Activated naive CD4-positive, alpha-beta T cell treated with Interleukin-2 at 50 U/mL for 16 hours (primary cell): Measurements from ENCODE around the gene ASAP3.

ENCODE experiments used
- DNase-seq: peaks from one replicate; pipeline ENCODE4 v3.0.0-alpha.2; 2020

ASAP3 gene

DNA sequence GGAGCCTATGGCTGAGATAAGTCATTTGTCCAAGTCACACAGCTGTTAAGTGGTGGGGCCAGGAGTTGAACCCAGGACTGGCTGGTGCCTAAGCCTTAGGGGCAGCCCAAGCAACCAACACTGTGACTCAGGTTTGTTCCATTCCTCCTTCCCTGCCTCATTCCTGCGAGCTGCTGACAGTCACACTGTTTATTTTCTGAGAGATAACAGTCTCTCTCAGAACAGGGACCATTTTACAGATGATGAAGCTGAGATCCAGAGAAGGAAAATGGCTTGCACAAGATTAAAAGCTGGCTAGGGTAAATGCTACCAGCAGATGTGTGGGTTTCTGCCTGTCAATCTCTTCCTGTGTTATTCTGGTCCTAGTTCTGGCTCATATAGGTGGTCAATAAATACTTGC lies 35.1 kb downstream of the ASAP3 start:
- DNase-seq: no peak

DNA sequence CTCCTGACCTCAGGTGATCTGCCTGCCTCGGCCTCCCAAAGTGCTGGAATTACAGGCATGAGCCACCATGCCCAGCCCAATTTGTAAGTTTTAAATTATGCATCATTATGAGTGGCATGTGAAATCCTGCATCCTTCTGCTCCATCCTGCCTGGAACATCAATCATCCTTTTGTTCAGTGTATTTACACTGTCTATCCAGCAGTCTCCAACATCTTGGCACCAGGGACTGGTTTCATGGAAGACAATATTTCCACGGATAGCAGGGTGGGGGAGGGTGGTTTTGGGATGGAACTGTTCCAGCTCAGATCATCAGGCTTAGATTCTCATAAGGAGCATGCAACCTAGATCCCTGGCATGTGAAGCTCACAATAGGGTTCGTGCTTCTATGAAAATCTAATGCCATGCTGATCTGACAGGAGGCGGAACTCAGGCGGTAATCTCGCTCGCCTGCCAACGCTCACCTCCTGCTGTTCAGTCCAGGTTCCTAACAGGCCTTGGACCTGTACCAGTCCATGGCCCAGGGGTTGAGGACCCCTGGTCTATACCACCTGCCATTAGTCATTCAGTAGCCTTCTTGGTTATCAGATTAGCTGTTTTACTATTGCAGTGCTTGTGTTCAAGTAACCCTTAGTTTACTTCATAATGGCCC lies 37.2 kb downstream of the ASAP3 start:
- DNase-seq: no peak

GRCh38 chr1:23444596-23445390 lies 39.2 kb downstream of the ASAP3 start:
- DNase-seq: no peak

- DNase-seq: no peak
Measured at GRCh38 chr1:23444104-23444533, 39.9 kb downstream of the ASAP3 start.

DNA sequence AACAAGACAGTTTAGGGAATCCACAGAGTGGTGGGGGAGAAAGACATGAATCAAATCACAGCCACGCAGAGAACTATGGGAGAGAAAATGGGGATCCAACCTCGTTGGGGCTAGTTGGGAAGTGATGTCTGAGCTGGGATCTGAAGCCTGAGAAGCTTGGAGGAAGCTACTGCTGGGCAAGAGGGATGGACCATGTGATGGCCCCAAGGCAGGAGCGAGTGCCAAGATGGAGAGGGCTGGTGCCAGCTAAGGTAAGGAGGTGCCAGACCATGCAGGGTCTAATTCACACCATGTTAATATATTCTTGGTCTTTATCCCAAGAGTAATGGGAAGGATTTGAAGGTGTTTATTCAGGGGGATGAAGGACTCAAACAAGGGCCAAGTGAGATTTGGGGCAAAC lies 41.2 kb downstream of the ASAP3 start:
- no peak for DNase-seq

DNA sequence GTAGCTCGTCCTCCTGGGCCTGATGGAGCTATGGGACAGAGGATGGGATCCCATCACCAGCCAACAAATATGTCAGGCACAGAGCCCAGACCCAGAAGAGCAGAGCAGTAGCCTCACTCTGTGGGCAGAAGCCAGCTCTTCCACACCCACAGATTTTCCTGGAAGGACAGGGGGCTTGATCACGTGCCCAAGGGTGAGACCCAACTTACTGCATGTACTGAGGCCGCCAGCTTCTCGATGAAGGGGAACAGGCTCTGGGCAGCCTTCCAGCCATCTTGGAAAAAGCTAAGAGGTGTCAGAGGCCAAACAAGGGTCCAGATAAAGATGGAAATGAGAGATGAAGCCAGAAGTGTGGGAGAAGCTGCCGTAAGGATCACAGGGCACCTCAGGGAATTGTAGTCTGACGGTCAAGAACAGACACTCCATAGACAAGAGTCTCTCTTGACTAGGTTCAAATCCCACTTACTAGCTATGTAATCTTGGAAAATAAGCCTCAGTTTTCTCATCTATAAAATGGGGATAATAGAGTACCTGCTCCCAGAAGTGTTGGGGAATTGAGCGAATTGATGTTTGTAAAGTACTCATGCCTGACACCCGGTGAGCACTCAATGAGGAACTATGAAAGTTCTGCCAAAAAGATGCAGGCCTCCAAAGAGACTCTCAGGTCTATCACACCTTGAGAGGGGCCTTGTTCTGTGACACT lies 42.4 kb downstream of the ASAP3 start:
- no peak for DNase-seq

DNA sequence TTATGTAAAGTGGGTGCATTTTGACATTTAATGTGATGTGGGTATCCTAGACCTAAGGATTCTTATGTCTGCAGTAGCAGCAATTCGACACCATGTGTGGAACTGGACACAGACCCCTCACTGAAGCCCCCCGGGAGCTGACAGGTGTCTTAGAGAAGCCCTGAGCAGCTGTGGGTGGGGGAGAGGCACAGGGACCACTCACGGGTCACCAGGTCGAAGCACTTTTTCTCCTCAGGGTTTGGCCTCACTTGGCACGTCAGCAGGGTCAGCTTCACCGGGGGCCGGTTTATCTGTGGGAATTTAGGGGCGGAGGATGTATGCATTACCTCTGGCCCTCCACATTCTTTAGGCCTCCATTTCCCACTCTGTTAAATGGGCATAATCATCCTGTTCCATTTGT lies 45.4 kb downstream of the ASAP3 start:
- no peak for DNase-seq

GRCh38 chr1:23437355-23437664 lies 46.7 kb downstream of the ASAP3 start:
- no peak for DNase-seq

GRCh38 chr1:23436520-23437354 lies 47.2 kb downstream of the ASAP3 start:
- DNase-seq: peak; percentile 9

DNA sequence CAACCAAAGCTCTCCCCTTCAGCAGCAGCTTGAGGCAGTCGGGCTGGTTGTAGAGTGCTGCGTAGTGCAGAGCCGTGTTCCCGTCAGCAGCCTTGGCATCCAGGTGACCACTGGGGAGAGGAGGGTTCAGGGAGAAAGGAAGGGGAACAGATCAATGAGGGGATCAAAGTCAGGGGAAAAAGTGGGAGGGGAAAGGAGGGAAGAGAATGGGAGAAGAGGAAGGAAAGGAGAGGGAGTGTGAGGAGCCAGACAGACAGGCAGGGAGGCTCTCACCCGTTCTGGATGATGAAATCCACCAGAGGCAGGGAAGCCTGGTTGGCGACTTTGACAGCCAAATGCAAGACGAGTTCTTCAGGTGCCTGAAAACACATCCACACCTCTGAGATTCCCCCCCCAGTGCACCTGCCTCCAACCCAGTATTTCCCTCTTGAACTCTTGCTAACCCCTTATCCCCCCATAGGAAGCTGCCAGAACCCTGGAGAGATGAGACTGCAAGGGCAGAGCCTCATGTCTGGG lies 49.7 kb downstream of the ASAP3 start:
- DNase-seq: no peak

- DNase-seq: no peak
Measured at GRCh38 chr1:23433122-23433521, 50.9 kb downstream of the ASAP3 start.

- no peak for DNase-seq
Measured at GRCh38 chr1:23431431-23431830, 52.5 kb downstream of the ASAP3 start.

DNA sequence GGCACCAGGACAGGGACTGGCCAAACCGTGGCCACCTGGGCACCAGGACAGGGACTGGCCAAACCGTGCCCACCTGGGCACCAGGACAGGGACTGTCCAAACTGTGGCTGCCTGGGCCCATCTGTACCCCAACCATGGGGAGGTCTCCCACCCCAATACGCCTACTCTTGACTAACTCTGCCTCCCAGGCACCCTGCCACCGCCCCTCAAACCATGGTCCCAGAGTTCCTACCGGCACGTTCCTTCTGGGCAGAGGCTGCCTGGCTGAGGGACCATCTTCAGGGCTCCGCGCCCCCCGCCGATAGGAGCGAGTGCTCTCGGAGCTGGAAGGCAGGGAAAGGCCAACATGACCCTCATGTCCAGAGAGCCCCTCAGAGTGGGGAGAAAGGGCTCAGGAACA lies 53.2 kb downstream of the ASAP3 start:
- DNase-seq: no peak

- no peak for DNase-seq
Measured at GRCh38 chr1:23428136-23428905, 55.7 kb downstream of the ASAP3 start.

DNA sequence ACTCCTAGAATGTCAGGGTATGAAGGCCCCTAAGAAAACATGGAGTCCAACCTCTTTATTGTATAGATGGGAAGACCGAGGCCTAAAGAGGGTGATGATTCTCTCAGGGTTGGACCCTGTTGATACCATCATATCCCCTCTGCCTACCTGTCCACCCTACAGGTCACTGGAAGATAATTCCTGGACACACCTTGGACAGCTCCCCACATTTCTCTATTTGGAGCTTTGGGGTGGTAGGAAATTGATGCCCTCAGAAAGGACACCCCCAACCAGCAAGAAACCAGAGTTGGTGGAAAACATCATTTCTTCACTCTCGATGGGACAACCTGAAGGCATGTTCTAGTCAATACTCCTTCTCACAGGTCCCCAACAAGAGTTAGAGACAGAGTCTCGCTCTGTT lies 56.4 kb downstream of the ASAP3 start:
- no peak for DNase-seq

DNA sequence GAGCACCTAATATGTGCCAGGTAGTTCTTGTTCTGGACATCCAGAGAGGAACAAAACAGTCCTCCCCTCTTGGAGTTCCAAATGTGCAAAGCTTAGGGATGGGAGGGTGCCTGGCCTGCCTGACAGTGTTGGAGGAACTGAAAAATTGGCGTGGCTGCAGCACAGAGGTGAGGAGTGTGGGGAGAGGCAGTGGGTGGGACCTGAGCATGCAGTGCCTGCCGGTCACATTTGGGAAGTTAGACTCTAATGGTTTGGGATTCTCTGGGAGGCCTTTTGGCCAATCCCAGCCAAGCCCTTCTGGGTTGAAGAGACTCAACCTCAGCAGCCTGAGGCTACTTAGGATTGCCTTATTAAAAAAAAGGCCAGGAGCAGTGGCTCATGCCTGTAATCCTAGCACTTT lies 57.2 kb downstream of the ASAP3 start:
- DNase-seq: no peak

- DNase-seq: no peak
Measured at GRCh38 chr1:23425193-23425494, 58.8 kb downstream of the ASAP3 start.

DNA sequence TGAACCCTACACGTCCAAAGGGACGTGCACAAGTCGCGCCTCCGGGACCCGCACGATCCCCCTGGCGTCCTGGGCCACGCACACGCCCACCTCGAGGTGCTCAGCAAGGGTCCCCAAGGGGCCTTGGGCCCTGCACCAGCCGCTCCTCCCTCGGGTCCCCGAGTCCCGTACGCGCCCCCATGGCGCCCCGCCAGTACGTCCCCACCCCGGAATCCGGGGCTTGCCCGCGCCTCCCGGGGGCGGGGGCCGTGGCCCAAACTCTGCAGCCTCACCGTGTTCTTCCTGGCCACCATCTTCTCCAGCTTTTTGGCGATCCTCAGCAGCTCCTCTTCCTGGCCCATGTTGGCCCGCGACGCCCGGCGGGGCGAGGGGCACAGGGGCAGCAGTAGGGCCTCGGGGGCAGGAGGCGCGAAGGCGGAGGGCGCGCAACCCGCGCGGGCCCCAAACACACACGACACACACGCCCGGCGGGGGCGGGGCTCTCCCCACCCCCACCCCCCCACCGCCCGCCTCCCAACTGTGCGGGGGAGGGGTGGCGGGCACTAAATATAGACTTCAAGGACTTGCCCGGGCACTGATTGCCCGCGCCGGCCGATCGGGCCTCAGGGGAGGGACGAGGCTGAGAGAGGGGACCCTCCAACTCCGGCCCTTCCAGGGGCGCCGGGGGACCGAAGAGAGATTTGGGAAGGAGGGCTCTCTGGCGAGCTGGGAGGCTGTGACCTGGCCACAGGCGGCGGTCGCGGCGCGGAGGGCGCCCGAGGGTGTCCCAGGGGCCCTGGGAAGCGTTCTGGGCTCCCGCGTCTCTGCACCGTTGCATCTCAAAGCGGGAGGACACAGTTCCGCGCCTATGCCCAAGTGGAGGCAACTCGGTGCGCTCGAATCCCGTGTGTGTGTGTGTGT lies 59.4 kb downstream of the ASAP3 start, which contains the start of gene TCEA3:
Gene TCEA3, minus strand, starts transcription at position 456 of the 900 bp plus-strand sequence. Its CDS starts 115 bp downstream, at position 341.
- peak; percentile 34 for DNase-seq

- DNase-seq: no peak
Measured at GRCh38 chr1:23423415-23424292, 60.3 kb downstream of the ASAP3 start.

DNA sequence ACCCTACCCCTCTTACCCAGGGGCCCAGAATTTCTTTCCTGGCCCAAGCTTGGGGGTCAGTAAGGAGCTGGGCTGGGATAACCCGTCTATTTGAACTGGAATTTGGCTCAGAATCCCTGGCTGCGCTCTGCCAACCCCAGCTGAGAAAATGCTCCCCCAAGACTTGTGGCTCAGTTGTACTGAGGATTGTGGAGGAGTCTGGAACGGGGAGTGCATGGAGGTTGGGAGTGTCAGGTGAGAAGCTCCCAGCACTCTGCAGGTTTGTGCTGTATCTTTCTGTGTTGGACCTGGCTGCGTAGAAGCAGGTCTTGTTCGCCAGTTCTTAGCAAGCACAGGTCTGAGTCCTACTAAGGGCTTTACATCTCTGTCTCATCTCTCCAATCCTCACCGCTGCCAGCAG lies 61.0 kb downstream of the ASAP3 start:
- no peak for DNase-seq
